Mesothelial cell of epicardium (in vitro differentiated cells): Measurements from ENCODE around the gene DDX39A. TPM values are rescaled to one million over a fixed set of nuclear protein-coding genes. Genes with fewer than 3 reads are reported as not detected.

Source experiments
- DNase-seq, 2 experiments: peaks; one replicate each; pipeline ENCODE4 v3.0.0; 2021; ENCODE audit warnings: low spot score in 2 of 2; ENCODE audit not compliant: unreplicated experiment in 2 of 2
- H3K27ac Mint-ChIP-seq: 2 replicates; pipeline ENCODE4 v1.8.0; 2021; ENCODE audit warnings: mixed read lengths
- H3K27me3 Mint-ChIP-seq: 2 replicates; pipeline ENCODE4 v1.8.0; 2021; ENCODE audit warnings: low read depth, mixed read lengths
- H3K36me3 Mint-ChIP-seq: 2 replicates; pipeline ENCODE4 v1.8.0; 2021; ENCODE audit warnings: mixed read lengths
- H3K4me1 Mint-ChIP-seq: 2 replicates; pipeline ENCODE4 v1.8.0; 2021; ENCODE audit warnings: mixed read lengths
- H3K4me3 Mint-ChIP-seq: 2 replicates; pipeline ENCODE4 v1.8.0; 2021; ENCODE audit warnings: mild to moderate bottlenecking, moderate library complexity, mixed read lengths
- H3K9me3 Mint-ChIP-seq: 2 replicates; pipeline ENCODE4 v1.8.0; 2021; ENCODE audit warnings: mixed read lengths
- total RNA-seq: library from RNA; stranded (reverse); gene quantifications from 3 replicates; pipeline ENCODE4 v1.2.1, GENCODE V29; 2021
- TF ChIP-seq, protein P1 (sequence below): fragments of 200-600 bp; sonication (generic); IDR thresholded peaks from one replicate; pipeline ENCODE4 v1.5.0; 2021; ENCODE audit warnings: antibody characterized with exemption; ENCODE audit not compliant: unreplicated experiment

Gene DDX39A
- total RNA-seq, 1 donor from 2014 or later, result 68.6 TPM

DNA sequence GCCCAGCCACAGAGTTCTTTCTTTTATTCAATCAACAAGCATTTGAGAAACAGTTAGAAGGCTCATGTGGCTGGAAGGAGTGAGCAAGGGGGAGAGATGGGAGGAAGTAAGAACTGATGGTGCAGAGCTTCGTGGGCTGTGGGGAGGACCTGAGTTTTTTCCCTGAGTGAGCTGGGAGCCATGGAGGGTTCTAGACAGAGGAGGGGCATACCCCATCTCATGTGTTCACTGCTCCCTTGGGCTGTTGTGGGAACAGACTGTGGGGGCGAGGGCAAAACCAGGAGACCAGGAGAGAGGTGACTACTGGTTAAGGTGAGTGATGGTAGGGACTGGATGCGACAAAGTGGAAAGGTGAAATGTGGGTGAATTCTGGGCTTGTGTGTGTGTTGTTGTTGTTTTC is 11.6 kb upstream of the DDX39A start:
- Mint-ChIP-seq H3K9me3 (no peaks in the 10 kb centered on the region), H3K36me3 (no peaks in the 10 kb centered on the region), H3K27ac (no peak overlapping the region), H3K4me3 (peak overlapping the region; percentile 38), H3K4me1 (peaks cover 17% of the 10 kb centered on the region), H3K27me3 (peaks cover 16% of the 10 kb centered on the region)
- no peak for DNase-seq
- TF ChIP-seq, protein P1, sequence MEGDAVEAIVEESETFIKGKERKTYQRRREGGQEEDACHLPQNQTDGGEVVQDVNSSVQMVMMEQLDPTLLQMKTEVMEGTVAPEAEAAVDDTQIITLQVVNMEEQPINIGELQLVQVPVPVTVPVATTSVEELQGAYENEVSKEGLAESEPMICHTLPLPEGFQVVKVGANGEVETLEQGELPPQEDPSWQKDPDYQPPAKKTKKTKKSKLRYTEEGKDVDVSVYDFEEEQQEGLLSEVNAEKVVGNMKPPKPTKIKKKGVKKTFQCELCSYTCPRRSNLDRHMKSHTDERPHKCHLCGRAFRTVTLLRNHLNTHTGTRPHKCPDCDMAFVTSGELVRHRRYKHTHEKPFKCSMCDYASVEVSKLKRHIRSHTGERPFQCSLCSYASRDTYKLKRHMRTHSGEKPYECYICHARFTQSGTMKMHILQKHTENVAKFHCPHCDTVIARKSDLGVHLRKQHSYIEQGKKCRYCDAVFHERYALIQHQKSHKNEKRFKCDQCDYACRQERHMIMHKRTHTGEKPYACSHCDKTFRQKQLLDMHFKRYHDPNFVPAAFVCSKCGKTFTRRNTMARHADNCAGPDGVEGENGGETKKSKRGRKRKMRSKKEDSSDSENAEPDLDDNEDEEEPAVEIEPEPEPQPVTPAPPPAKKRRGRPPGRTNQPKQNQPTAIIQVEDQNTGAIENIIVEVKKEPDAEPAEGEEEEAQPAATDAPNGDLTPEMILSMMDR, result no peak

DNA sequence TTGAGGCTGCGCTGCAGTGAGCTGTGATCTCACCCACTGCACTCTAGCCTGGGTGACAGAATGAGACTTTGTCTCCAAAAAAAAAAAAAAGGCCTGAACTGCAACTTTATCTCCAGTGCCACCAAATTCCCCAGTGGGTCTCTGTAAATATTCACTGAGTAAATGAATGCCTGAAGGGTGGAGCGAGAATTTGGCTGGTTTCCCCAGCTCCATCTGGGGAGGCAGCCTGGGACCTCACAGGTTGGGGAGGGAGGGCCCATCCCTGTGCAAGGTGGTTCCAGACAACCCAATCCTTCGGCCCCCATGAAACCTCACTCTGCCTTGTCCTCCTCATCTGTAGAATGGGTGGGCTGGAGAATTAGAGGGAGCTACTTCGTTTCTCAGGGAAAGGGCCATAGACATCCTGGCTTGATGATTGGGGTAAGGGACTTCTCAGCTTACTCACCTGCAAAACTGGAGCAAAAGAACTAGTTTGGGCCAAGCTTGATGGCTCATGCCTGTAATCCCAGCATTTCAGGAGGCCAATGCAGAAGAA is 9.8 kb upstream of the DDX39A start:
- no peaks in the 10 kb centered on the region for H3K36me3 Mint-ChIP-seq
- TF ChIP-seq, protein P1, result no peak
- H3K27me3 Mint-ChIP-seq, result peaks cover 16% of the 10 kb centered on the region
- H3K27ac Mint-ChIP-seq, result no peak overlapping the region
- H3K9me3 Mint-ChIP-seq, result no peaks in the 10 kb centered on the region
- no peak for DNase-seq
- H3K4me3 Mint-ChIP-seq, result no peak overlapping the region
- H3K4me1 Mint-ChIP-seq, result peaks cover 6% of the 10 kb centered on the region

DNA sequence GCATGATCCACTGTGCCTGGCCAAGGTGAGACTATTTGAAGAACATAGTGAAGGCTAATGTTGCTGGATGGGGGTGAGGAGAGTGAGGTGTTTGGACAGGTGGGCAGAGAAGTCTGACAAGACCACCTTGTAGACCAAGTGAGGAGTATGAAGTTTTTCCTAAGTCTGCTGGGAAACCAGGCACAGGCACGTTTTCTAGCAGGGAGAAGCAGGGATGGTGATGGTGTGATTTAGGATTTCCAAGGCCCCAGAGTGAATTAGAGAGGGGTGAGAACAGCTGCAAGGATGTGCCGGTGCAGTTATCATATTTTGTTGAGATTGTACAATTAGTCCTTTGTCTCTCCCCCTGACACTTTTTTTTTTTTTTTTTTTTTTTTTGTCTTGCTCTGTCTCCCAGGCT is 8.3 kb upstream of the DDX39A start:
- Mint-ChIP-seq H3K27me3 (peaks cover 16% of the 10 kb centered on the region), H3K9me3 (no peaks in the 10 kb centered on the region), H3K27ac (no peak overlapping the region), H3K36me3 (no peaks in the 10 kb centered on the region), H3K4me1 (peaks cover 3% of the 10 kb centered on the region), H3K4me3 (no peak overlapping the region)
- DNase-seq, result no peak
- TF ChIP-seq, protein P1, result no peak

DNA sequence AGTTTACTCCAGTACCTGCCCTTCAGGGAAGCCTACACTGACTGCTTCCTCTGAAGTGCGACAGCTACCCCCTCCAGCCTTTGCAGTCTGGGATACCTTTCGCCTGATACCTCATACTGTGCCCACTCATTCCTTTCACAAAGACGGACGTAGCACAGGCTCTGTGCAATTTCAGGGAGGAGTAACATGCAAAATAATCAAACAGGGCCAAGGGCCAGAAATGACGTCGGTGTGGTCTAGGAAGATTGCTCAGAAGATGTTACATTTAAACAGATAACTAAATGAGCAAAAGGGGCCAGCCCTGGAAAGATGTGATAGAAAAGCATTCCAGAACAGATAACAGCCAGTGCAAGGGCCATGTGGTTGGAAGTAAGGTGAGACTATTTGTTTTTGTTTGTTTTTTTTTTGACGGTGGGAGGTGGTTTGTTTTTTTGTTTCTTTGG is 6.6 kb upstream of the DDX39A start:
- Mint-ChIP-seq H3K27ac (peak overlapping the region; percentile 66), H3K4me3 (no peak overlapping the region), H3K9me3 (no peaks in the 10 kb centered on the region), H3K27me3 (peaks cover 5% of the 10 kb centered on the region), H3K4me1 (peaks cover 2% of the 10 kb centered on the region), H3K36me3 (no peaks in the 10 kb centered on the region)
- TF ChIP-seq, protein P1, result no peak
- no peak for DNase-seq

DNA sequence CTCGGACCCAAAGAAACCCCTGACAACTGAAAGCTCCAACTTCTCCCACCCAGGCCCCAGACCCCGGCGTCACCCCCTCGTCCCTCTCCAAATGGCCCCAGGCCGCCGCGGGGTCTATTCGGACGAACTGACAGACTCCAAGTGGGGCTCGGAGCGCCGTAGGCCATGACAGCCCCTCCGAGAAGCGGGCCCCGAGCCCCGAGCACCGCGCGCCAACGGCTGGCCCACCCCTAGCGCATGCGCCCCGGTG is 360 bp downstream of the DDX39A start:
- H3K27me3 Mint-ChIP-seq, result no peaks in the 10 kb centered on the region
- H3K4me3 Mint-ChIP-seq, result peak overlapping the region; percentile 94
- H3K4me1 Mint-ChIP-seq, result peaks cover 29% of the 10 kb centered on the region
- peak; percentile 83 to 90 for DNase-seq
- H3K9me3 Mint-ChIP-seq, result no peaks in the 10 kb centered on the region
- peak overlapping the region; percentile 99 for H3K27ac Mint-ChIP-seq
- peaks cover 5% of the 10 kb centered on the region for H3K36me3 Mint-ChIP-seq
- TF ChIP-seq, protein P1, result no peak

DNA sequence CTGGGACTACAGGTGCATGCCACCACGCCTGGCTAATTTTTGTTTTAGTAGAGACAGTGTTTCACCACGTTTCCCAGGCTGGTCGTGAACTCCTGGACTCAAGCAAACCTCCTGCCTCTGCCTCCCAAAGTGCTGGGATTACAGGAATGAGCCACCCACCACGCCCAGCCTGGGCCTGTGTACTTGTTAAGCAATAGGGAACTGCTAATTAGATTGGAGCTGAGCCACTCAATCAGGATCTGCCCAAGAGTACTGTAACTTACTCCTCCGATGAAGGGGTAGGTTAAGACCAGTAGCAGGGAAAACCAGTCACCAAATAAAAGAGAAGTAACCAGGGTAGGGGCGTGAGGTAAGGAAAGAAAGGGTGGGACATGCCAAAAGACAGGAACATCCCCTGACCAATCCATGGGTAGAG is 2.3 kb downstream of the DDX39A start:
- Mint-ChIP-seq H3K9me3 (no peaks in the 10 kb centered on the region), H3K4me1 (peaks cover 39% of the 10 kb centered on the region), H3K27ac (peak overlapping the region; percentile 35)

More for the DNA sequence above, 2.3 kb downstream of the DDX39A start:
- H3K36me3 Mint-ChIP-seq, result peaks cover 10% of the 10 kb centered on the region
- H3K4me3 Mint-ChIP-seq, result peak overlapping the region; percentile 55
- no peaks in the 10 kb centered on the region for H3K27me3 Mint-ChIP-seq
- TF ChIP-seq, protein P1, result no peak
- DNase-seq, result no peak
